NCI-H2029 (cell line): ENCODE measurements around the gene BEX4.
A peak's percentile ranks its signal among the peaks of the same experiment; 100 is the strongest.
"Not testable (repeated sequence)": the region's sequence is repeated elsewhere in the genome, so short reads cannot be mapped to it uniquely, and the experiment has no call there.

Source experiments
- DNase-seq: peaks from one replicate; lab custom pipeline; 2025; lab: John Stamatoyannopoulos, UW

The BEX4 gene, protein sequence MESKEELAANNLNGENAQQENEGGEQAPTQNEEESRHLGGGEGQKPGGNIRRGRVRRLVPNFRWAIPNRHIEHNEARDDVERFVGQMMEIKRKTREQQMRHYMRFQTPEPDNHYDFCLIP

DNA sequence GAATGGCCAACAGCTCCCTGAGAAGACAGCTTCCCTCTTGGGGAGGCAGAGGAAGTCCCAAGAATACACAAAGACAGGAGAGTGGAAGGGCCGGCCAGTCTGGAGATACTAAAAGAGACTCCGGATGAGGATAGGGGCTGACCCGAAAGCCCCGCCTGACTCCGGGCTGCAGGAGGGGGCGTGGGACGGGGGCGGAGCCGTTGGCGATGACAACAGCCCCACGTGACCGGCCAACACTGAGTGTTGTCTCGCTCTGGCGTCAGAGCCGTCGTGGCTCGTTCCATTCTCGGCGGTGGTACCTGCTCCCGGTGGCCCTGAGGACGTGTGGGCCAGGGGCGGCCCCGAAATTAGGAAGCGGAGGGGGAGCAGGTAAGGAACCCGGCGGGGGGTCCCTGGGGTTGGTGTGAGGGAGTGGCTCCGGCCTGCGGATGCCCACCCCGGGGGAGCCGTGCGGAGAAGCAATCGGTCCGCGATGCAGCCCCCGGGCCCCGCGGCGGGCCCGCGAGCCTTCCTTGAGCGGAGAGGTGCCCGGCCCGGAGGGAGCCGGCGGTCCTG lies at the start of gene BEX4:
BEX4 (plus strand) TSS at position 239 of the 555 bp plus-strand sequence. CDS start 1,046 bp downstream, outside the sequence.
- peak; percentile 54 for DNase-seq

DNA sequence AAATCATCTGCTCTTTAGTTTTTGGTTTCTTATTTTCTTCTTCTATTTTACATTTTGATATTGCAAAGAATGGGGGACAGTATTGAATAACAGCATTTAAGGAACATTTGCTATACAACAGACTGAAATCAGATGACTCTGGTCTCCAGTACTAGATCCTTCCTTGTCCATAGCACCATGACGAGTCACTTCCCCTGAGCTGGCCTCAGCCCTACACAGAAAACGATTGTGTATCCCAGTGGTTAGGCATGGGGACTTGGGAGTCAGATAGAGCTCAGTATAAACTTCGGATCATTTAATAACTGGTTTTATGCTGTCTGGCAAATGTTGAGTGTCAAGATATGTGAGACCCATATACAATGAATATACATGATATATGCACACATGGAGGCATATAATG lies 44.7 kb upstream of the BEX4 start:
- DNase-seq, result no peak

DNA sequence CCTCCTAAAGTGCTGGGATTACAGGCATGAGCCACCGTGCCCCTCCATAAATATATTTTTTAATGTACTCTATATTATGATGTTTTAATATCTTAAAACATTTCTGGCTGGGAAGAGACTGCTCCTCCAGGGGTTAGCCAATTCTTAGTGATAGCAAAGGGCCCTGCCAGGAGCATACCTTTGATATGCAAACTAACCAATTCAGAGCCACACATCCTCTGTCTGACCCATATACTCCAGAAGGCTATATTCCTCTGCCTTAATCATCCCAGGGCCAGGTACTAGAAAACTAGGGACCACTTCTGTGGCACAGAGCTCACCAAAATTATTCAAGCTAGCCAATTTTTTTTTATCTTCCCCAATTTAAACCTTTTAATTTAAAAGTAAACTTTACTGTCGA lies 43.6 kb upstream of the BEX4 start:
- no peak for DNase-seq

DNA sequence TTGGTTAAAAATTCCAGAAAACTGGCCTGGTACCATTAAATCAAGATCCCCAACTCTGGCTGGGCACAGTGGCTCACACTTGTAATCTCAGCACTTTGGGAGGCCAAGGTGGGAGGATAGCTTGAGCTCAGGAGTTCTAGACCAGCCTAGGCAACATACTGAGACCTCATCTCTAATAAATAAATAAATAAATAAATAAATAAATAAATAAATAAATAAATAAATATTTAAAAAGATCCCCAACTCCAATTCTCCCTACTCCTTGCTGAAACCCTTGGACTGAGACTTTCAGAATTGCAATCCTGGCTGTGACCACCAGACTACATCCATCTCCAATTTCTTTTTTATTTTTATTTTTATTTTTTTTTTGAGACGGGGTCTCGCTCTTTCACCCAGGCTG lies 39.7 kb upstream of the BEX4 start:
- not testable (repeated sequence) for DNase-seq

DNA sequence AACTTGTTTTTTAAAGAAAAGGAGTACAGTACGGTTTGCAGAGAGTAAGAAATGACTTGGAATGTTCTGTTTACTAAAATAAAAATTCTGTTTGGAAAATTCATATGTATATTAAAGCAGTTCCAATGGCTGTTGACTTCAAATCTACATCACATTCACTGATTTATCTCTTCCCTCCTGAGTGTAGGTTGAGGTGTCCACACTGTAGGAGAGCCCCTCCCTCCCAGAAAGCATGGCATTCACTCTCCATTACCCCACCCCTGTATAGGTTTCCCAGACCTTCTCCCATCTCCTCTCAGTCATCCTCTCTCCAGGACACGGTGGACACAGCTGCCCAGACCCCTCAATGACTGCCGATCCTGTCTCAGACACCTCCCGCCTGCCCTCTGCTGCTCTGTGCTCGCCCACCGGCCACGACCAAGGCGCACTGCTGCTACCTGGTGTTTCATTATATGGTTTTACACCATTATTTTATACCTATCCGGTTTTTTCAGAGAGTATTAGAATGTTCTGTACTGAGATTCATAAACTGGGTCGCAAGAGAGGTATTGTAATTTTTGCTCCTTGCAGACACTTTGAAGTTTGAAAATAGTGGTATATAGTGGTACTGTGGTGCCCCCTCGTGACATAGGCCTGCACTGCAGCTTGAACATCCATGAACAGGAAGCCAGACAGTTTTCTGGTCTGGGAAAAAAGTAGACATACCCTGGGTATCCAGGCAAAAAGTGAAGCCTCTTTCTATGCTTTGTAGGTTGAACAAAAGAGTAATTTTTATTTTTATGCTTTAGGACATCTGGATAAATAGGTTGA lies 38.8 kb upstream of the BEX4 start:
- DNase-seq, result no peak

DNA sequence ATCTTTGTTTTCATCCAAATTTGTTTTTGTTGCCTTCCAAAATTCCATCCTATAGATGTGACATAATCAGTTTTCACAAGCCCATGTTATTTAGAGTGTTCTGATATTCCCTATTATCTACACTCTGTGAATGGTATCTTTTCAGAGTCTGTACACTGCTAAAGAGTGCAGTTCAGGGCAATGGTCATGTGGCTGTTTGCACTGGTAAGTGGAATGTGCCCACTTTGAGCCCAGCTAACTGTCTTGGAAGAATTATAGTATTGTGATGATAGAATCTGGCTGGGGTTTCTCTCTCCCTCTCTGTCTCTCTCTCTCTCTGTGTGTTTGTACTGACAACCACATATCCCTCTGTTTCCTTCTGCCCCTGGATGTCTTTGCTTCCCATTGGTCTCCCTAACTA lies 37.4 kb upstream of the BEX4 start:
- no peak for DNase-seq

DNA sequence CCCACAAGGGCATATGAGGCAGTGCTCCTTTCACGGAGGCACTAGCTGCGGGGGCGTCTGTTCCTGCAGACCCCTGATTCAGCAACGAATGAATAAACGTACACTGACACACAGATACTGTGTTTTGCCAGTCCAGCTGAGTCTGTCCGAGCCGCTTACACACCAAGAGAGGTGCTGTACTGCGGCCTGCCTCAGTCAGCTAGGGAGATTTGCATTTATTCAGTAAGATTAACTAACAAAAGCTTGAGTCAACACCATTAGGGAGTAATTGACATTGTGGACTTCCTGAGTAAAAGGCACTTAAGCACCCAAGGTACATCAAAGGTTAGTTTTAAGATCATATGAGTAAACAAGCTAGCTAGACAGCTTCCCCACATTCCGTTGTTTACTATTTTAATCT lies 31.0 kb upstream of the BEX4 start:
- no peak for DNase-seq

DNA sequence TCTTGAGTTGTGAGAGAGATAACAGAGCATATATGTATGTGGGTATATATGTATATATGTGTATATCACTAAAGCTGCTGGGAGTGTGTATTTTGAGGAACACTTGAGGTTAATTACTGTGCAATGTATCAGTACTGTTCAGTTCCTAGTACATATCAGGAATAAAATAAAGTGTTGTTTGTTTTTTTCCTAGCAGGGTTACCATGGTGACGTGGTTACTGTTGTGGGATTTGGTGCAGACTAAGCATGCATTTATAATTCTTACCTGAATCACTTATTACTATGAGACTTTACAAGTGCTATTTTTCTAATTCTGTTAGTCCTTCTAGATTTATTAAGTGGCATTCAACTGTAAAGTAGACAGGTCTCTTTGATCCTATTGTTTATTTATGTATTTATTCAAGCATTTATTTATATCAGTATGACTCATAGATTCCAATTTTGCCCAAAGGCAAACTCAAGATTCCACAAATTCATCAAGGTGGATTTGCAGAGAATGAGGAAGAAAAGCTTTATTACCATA lies 26.9 kb upstream of the BEX4 start:
- DNase-seq, result no peak

DNA sequence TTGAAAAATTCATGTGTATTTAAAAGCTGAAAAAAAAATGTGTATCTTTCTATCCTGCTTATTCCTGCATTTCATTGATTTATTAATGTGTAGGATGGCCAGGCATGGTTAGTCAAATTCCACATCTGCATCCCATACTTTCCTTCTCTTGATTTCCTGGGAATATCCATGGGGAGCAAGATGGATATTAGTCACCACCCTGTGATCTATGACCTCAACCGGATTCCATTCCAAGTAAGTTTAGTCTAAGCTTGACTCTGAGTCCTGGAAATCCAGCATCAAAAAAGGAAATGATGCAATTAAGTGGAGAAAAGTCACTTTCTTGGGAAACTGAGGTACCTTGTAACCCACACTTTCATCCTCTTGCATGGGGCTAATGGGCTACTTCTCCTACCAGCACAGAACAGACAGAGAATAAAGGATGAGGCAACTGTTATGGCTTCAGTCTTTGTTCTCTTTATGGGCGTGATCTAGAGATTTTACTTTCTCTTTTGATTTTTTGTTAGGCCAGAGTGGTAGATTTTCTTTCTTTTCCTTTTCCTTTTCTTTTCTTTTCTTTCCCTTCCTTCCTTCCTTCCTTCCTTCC lies 17.1 kb upstream of the BEX4 start:
- DNase-seq, result no peak

DNA sequence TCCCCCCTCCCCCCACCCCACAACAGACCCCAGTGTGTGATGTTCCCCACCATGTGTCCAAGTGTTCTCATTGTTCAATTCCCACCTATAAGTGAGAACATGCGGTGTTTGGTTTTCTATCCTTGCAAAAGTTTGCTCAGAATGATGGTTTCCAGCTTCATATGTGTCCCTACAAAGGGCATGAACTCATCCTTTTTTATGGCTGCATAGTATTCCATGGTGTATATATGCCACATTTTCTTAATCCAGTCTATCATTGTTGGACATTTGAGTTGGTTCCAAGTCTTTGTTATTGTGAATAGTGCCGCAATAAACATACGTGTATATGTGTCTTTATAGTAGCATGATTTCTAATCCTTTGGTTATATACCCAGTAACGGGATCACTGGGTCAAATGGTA lies 16.2 kb upstream of the BEX4 start:
- DNase-seq, result not testable (repeated sequence)

DNA sequence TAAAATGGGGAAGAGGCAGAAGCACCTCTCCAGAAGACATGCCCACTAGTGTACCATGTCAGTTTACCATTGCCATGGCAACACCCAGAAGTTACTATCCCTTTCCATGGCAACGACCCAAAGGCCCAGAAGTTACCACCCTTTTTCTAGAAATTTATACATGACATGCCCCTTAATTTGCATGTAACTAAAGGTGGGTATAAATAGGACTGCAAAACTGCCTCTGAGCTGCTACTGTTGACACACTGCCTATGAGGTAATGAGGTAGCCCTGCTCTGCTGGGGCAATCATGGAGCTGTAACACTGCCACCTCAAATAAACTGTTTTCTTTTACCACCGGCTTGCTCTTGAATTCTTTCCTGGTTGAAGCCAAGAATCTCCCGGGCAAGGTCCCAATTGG lies 13.9 kb upstream of the BEX4 start:
- no peak for DNase-seq

DNA sequence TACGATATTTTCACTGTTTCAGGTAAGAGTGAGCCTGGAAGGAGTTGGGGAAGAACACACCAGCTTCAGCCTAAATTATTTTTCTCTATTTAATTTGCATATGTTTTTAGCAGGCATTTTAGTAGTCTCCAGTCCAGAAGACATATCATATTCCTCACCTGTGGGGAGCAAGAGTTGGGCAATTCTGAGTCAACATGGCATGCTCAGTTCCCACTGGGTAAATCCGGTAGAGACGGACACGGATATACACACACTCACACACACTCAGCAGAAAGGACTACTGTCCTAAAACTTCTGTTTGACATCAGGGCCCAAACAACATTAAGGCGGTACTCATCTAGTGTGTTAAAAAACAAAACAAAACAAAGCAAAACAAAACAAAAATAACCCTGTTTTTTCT lies 4.9 kb upstream of the BEX4 start:
- no peak for DNase-seq

DNA sequence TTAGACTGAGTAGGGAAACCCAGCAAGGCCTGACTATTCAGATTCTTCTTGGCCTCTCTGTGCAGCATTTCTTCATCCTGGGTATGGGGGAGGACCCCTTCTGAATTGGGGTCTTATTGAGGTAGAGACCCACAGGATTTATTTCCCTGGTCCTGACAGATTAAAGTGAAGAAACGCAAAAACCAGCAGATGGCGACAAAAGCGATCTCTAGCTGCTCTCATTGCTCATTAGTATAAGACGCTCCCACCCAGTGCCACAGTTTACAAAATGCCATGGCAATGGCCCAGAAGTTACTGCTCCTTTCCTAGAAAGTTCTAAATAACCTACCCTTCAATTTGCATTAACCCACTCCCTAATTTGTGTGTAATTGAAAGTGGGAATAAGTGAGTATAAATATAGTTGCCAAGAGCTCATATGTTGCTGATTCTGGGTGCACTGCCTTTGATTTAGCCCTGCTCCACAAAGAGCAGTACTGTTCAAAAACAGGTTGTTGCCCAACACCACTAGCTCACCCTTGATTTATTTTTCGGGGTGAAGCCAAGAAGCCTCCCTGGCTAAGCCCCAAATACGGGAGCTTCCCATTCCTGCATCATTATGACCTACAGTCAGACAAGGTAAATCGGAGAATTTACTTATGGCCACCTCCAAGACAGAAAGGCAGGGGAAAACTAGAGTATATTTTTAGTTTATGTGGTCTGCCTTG lies 3.7 kb upstream of the BEX4 start:
- DNase-seq, result peak; percentile 25

DNA sequence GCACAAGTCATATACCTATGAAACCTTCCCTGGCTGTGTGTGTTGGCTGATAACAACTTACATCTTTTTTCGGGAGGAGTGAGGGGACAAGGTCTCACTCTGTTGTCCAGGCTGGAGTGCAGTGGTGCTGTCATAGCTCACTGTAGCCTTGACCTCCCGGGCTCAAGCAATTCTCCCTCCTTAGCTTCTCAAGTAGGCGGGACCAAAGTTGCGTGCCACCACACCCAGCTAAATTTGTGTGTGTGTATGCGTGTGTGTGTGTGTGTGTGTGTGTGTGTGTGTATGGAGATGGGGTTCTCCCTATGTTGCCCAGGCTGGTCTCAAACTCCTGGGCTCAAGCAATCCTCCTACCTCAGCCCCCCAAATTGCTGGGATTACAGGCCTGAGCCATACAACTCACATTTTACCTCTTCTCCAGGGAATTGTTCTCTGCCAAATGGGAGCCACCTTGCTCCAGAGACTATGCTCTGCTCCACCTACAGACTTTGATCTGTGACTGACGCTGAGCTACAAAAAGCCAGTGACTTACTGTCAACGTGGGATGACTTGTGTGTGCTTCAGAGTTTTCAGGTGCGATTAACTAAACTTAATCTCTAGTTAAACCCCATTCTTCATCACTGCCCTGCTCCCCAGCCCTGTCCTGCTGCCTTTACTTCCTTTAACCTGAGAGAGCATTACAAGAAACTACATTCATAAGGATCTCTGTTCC lies 2.0 kb upstream of the BEX4 start:
- DNase-seq, result no peak

DNA sequence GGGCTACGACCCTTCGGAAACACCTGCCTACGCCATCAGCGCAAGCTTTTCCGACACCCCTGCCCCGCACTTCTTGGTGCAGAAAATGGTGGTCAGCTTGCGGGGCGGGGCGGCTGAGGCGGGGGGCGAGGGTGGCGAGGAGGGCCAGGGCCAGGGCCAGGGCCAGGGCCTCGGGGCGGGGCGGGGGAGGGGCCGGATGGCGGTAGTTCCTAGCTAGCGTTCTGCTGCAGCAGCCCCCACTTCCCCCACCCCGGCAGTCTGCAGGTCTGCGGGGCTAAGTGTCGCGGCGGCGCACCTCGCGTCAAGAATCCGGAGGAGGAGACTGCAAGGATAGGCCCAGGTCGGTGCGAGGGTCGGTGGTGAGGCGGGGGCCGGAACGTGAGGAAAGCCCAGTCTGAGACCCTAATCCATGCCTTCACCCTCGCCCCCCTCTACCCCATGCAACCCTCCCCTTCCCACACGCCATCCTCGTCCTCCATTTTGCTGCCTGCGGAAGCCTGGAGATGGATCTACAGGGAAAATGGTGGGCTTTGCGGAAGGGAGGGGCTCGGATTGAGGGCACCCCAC lies 600 bp downstream of the BEX4 start:
- peak; percentile 18 for DNase-seq

DNA sequence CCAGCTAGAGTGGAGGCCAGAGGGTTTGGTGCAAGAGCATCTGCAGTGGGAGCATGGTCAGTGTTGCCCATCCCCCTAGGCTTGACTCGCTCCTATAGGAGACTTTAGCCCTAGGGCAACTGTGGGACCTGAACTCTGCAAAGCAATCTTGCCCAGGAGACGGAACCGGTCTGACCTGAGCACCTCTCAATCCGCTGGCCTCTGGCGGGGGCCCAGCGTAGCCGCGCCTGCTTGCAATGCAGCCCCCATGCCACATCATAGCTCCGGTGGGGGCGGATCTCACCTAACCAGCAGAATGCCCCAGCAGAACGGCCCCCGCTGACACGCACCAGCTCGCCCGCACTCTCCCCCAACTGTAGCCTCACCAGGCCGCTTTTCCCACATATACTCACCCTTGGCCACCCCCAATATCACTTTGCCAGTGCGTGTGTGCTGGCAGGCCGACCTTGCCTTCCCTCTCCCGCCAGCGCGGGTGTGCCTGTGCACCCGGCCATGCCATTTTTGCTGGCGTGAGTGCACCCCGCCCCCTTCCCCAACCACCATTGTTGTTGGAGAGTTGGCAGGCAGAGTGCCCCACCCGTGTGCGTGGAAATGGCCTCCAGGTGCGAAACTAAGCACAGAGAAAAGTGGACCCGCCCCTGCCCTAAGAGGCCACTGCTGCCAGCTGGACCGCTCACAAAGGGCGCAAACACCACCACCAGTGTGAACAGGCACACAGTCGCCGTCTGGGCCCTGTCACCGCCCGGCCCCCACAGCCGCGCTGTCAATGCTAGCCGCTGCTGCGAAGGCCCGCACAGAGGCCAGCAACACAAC lies 5.8 kb downstream of the BEX4 start:
- no peak for DNase-seq

DNA sequence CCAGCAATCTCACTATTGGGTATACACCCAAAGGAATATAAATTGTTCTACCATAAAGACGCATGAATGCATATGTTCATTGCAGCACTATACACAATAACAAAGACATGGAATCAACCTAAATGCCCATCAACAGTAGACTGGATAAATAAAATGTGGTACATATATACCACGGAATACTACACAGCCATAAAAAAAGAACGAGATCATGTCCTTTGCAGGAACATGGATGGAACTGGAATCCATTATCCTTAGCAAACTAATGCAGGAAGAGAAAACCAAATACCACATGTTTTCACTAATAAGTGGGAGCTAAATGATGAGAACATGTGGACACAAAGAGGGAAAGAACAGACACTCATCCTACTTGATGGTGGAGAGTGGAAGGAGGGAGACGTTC lies 11.0 kb downstream of the BEX4 start:
- DNase-seq, result not testable (repeated sequence)

DNA sequence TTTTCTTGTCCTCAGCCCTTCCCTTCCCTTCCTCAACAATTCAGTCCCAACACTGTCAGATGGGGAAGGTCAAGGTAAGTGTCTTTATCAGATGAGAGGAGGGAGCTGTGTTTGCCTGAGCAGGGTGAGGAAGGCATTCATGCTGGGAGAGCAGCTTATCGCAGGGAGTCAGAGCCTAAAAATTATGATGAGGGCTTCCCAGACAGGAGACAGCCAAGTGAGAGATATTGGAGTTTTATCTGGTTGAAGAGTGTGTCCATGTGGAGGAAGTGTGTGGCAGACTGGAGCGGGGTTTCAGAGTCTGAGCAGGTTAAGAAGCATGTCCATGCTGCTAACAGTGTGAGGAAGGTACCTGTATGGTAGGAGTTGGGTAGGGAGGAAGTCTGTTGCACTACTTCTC lies 18.4 kb downstream of the BEX4 start:
- DNase-seq, result no peak

DNA sequence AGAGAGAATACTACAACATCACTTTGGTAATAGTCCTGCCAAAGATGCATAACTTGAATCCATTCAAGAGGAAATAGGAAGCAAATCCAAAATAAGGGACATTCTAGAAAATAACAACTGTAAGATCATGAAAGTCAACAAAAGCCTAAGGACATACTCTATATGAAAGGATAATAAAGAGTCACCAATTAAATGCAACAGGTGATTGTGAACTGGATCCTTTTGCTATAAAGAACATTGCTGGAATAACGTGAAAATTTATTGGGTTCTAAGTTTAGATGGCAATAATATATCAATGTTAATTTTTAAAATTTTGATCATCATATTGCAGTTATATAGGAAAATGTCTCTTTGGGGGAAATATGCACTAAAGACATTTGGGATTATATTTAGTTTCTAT lies 20.0 kb downstream of the BEX4 start:
- DNase-seq, result no peak

DNA sequence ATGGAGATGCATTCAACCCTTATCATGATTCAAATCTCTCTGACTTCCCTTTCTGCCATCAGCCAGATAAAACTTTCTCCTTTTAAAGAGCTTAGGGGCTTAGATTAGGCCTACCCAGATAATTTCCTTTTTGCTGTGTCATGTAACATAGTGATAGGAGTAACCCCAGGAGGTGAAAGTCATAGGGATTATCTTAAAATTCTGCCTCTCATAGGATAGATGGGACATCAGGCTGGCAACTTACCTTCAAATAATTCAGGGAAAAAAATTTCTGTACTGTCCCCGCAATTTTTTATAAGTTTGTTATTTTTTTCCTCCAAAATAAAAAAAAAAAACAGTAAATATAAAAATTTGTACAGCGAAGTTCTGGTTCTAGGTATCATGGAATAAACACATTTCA lies 20.7 kb downstream of the BEX4 start:
- DNase-seq, result not testable (repeated sequence)

DNA sequence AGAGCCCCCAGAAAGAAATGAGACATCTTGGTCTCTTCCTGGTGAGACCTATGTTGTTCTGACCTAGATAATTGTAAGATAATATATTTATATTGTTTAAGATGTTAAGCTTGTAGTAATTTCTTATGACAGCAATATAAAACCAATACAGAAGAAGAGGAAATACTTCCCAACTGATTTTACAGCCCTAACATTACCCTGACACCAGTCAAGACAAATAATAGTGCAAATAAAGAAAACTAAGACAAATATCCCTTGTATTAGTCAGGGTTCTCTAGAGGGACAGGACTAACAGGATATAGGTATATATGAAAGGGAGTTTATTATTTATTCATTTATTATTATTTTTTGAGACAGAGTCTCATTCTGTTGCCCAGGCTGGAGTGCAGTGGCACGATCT lies 21.4 kb downstream of the BEX4 start:
- no peak for DNase-seq
